Activated CD4-positive, alpha-beta T cell treated with anti-CD3 and anti-CD28 coated beads for 36 hours (primary cell): ENCODE data around the gene CLASP2. TPM values are rescaled to one million over a fixed set of nuclear protein-coding genes. Genes with fewer than 3 reads are reported as not detected.

Experiments used
- ATAC-seq: fragments of 200-7000 bp; cut with Tn5 transposase; one replicate; pipeline ENCODE4 v1.10.0; 2021; ENCODE audit warnings: mild to moderate bottlenecking, moderate library complexity
- CTCF ChIA-PET: fragments of 350-600 bp; sonication (Branson Sonifier 250); formaldehyde crosslinking; loops from one replicate; lab custom pipeline; 2021; ENCODE audit warnings: antibody characterized with exemption; lab: Charles Lee
- POLR2A ChIA-PET: fragments of 350-600 bp; sonication (Branson Sonifier 250); formaldehyde crosslinking; loops from one replicate; lab custom pipeline; 2021; ENCODE audit warnings: antibody characterized with exemption, inconsistent platforms; lab: Charles Lee
- DNase-seq: peaks from one replicate; pipeline ENCODE4 v3.0.0-alpha.2; 2020
- H3K27ac Mint-ChIP-seq: one replicate; pipeline ENCODE4 v1.8.0; 2021; ENCODE audit warnings: mixed read lengths
- H3K27me3 Mint-ChIP-seq: one replicate; pipeline ENCODE4 v1.8.0; 2021; ENCODE audit warnings: mixed read lengths
- H3K36me3 Mint-ChIP-seq: one replicate; pipeline ENCODE4 v1.8.0; 2021; ENCODE audit warnings: low read depth, mixed read lengths
- H3K4me1 Mint-ChIP-seq: one replicate; pipeline ENCODE4 v1.8.0; 2021; ENCODE audit warnings: mixed read lengths
- H3K4me3 Mint-ChIP-seq: one replicate; pipeline ENCODE4 v1.8.0; 2021; ENCODE audit warnings: mild to moderate bottlenecking, moderate library complexity, mixed read lengths
- H3K9me3 Mint-ChIP-seq: one replicate; pipeline ENCODE4 v1.8.0; 2021; ENCODE audit warnings: low read depth, mixed read lengths
- intact Hi-C, 2 experiments: fragments of 100-400 bp; cut with DNase I in 1 of 2; cut with micrococcal nuclease in 1 of 2; formaldehyde crosslinking; loops; one replicate each; pipeline versions ENCODE4 v1.14.2 to v1.15.1; 2022 to 2024; cut with DNase I, micrococcal nuclease
- total RNA-seq, 2 experiments: library from RNA; stranded (reverse); gene quantifications; one replicate each; pipeline ENCODE4 v1.2.3, GENCODE V29; 2021

The CLASP2 gene
- total RNA-seq, 2 experiments from 2014 or later, result 45.5 to 68.5 TPM

- ATAC-seq (no peak), DNase-seq (no peak)
- no peaks in the 10 kb centered on the region for H3K4me1 Mint-ChIP-seq
- no peak overlapping the region for H3K27ac Mint-ChIP-seq
- POLR2A ChIA-PET, result no interaction called here
- H3K36me3 Mint-ChIP-seq, result peaks cover 13% of the 10 kb centered on the region
- intact Hi-C loops, result no loop called here
- CTCF ChIA-PET, result no interaction called here
- no peaks in the 10 kb centered on the region for H3K27me3 Mint-ChIP-seq
- H3K4me3 Mint-ChIP-seq, result no peak overlapping the region
- no peaks in the 10 kb centered on the region for H3K9me3 Mint-ChIP-seq
Measured at GRCh38 chr3:33590541-33590940, 127.5 kb downstream of the CLASP2 start.

GRCh38 chr3:33586402-33586801 is 131.7 kb downstream of the CLASP2 start:
- DNase-seq (no peak), ATAC-seq (no peak)
- Mint-ChIP-seq H3K9me3 (no peaks in the 10 kb centered on the region), H3K4me1 (peaks cover 2% of the 10 kb centered on the region), H3K4me3 (no peak overlapping the region), H3K27me3 (no peaks in the 10 kb centered on the region), H3K36me3 (peaks cover 12% of the 10 kb centered on the region), H3K27ac (no peak overlapping the region)
- ChIA-PET POLR2A (no interaction called here), CTCF (no interaction called here)
- intact Hi-C loops, result no loop called here

- Mint-ChIP-seq H3K27me3 (no peaks in the 10 kb centered on the region), H3K27ac (no peak overlapping the region), H3K4me3 (no peak overlapping the region), H3K4me1 (peaks cover 2% of the 10 kb centered on the region), H3K36me3 (peaks cover 14% of the 10 kb centered on the region), H3K9me3 (no peaks in the 10 kb centered on the region)
- ChIA-PET CTCF (no interaction called here), POLR2A (no interaction called here)
- DNase-seq, result no peak
- intact Hi-C loops, result no loop called here
- no peak for ATAC-seq
Measured at GRCh38 chr3:33582234-33582633, 135.8 kb downstream of the CLASP2 start.

GRCh38 chr3:33581666-33582065 is 136.4 kb downstream of the CLASP2 start:
- ATAC-seq, result no peak
- H3K4me3 Mint-ChIP-seq, result no peak overlapping the region
- POLR2A ChIA-PET, result no interaction called here
- no peak for DNase-seq
- no peaks in the 10 kb centered on the region for H3K27me3 Mint-ChIP-seq
- peaks cover 2% of the 10 kb centered on the region for H3K4me1 Mint-ChIP-seq
- no peaks in the 10 kb centered on the region for H3K9me3 Mint-ChIP-seq
- no peak overlapping the region for H3K27ac Mint-ChIP-seq
- CTCF ChIA-PET, result no interaction called here
- peaks cover 11% of the 10 kb centered on the region for H3K36me3 Mint-ChIP-seq
- intact Hi-C loops, result no loop called here

GRCh38 chr3:33579840-33580239 is 138.2 kb downstream of the CLASP2 start:
- Mint-ChIP-seq H3K27me3 (no peaks in the 10 kb centered on the region), H3K4me1 (peaks cover 2% of the 10 kb centered on the region), H3K9me3 (no peaks in the 10 kb centered on the region), H3K4me3 (no peak overlapping the region), H3K27ac (no peak overlapping the region), H3K36me3 (peaks cover 11% of the 10 kb centered on the region)
- no peak for DNase-seq
- ATAC-seq, result no peak
- POLR2A ChIA-PET, result no interaction called here
- CTCF ChIA-PET, result no interaction called here
- intact Hi-C loops, result no loop called here

GRCh38 chr3:33579178-33579510 is 138.9 kb downstream of the CLASP2 start:
- H3K4me1 Mint-ChIP-seq, result peaks cover 2% of the 10 kb centered on the region
- H3K27me3 Mint-ChIP-seq, result no peaks in the 10 kb centered on the region
- ChIA-PET POLR2A (no interaction called here), CTCF (interaction anchor here (0.7 kb wide), 1 partner anchor 89 kb away, joined by 3 read pairs; no protein-coding TSS in a partner anchor)
- H3K27ac Mint-ChIP-seq, result no peak overlapping the region
- H3K4me3 Mint-ChIP-seq, result no peak overlapping the region
- no peaks in the 10 kb centered on the region for H3K9me3 Mint-ChIP-seq
- DNase-seq, result no peak
- no peak for ATAC-seq
- H3K36me3 Mint-ChIP-seq, result peaks cover 15% of the 10 kb centered on the region
- intact Hi-C loops, result no loop called here

GRCh38 chr3:33578325-33579177 is 139.5 kb downstream of the CLASP2 start:
- Mint-ChIP-seq H3K4me1 (peaks cover 2% of the 10 kb centered on the region), H3K4me3 (no peak overlapping the region), H3K27me3 (no peaks in the 10 kb centered on the region), H3K36me3 (peaks cover 14% of the 10 kb centered on the region), H3K9me3 (no peaks in the 10 kb centered on the region), H3K27ac (no peak overlapping the region)
- intact Hi-C loops, result no loop called here
- ChIA-PET CTCF (interaction anchor here (0.7 kb wide), 1 partner anchor 88 kb away, joined by 3 read pairs; no protein-coding TSS in a partner anchor), POLR2A (no interaction called here)
- DNase-seq (no peak), ATAC-seq (no peak)

GRCh38 chr3:33577588-33577987 is 140.5 kb downstream of the CLASP2 start:
- intact Hi-C loops, result no loop called here
- peaks cover 17% of the 10 kb centered on the region for H3K36me3 Mint-ChIP-seq

GRCh38 chr3:33577173-33577572 is 140.9 kb downstream of the CLASP2 start:
- H3K4me1 Mint-ChIP-seq, result peaks cover 2% of the 10 kb centered on the region

More at GRCh38 chr3:33577588-33577987, 140.5 kb downstream of the CLASP2 start:
- Mint-ChIP-seq H3K27ac (no peak overlapping the region), H3K4me1 (peaks cover 2% of the 10 kb centered on the region), H3K4me3 (no peak overlapping the region), H3K27me3 (no peaks in the 10 kb centered on the region), H3K9me3 (no peaks in the 10 kb centered on the region)
- DNase-seq (no peak), ATAC-seq (no peak)
- ChIA-PET POLR2A (no interaction called here), CTCF (no interaction called here)

GRCh38 chr3:33575311-33575710 is 142.7 kb downstream of the CLASP2 start:
- H3K36me3 Mint-ChIP-seq, result peaks cover 24% of the 10 kb centered on the region
- intact Hi-C loops, result no loop called here
- H3K9me3 Mint-ChIP-seq, result no peaks in the 10 kb centered on the region
- DNase-seq (no peak), ATAC-seq (no peak)
- no peaks in the 10 kb centered on the region for H3K4me1 Mint-ChIP-seq
- POLR2A ChIA-PET, result no interaction called here
- CTCF ChIA-PET, result no interaction called here
- no peak overlapping the region for H3K4me3 Mint-ChIP-seq
- H3K27ac Mint-ChIP-seq, result no peak overlapping the region
- H3K27me3 Mint-ChIP-seq, result no peaks in the 10 kb centered on the region

More at GRCh38 chr3:33577173-33577572, 140.9 kb downstream of the CLASP2 start:
- ChIA-PET CTCF (no interaction called here), POLR2A (no interaction called here)
- H3K36me3 Mint-ChIP-seq, result peaks cover 18% of the 10 kb centered on the region
- no peak for DNase-seq
- ATAC-seq, result no peak
- intact Hi-C loops, result no loop called here
- H3K27me3 Mint-ChIP-seq, result no peaks in the 10 kb centered on the region
- no peak overlapping the region for H3K4me3 Mint-ChIP-seq
- no peaks in the 10 kb centered on the region for H3K9me3 Mint-ChIP-seq
- H3K27ac Mint-ChIP-seq, result no peak overlapping the region

- Mint-ChIP-seq H3K36me3 (peaks cover 11% of the 10 kb centered on the region), H3K4me1 (no peaks in the 10 kb centered on the region), H3K9me3 (no peaks in the 10 kb centered on the region), H3K27ac (no peak overlapping the region), H3K27me3 (no peaks in the 10 kb centered on the region), H3K4me3 (no peak overlapping the region)
- DNase-seq (no peak), ATAC-seq (no peak)
- intact Hi-C loops, result no loop called here
- ChIA-PET CTCF (interaction anchor here (1.1 to 1.2 kb wide), 2 partner anchors 9 to 15 kb away, joined by 3 to 4 read pairs; no protein-coding TSS in a partner anchor), POLR2A (no interaction called here)
Measured at GRCh38 chr3:33557829-33558228, 160.2 kb downstream of the CLASP2 start.

- intact Hi-C loops, result no loop called here
- ChIA-PET CTCF (interaction anchor here (1.0 to 1.2 kb wide), 3 partner anchors 8 to 56 kb away, joined by 3 to 4 read pairs (median 3); no protein-coding TSS in a partner anchor), POLR2A (no interaction called here)
- Mint-ChIP-seq H3K4me3 (no peak overlapping the region), H3K36me3 (peaks cover 15% of the 10 kb centered on the region), H3K27me3 (no peaks in the 10 kb centered on the region), H3K27ac (no peak overlapping the region), H3K9me3 (no peaks in the 10 kb centered on the region), H3K4me1 (no peaks in the 10 kb centered on the region)
- DNase-seq (no peak), ATAC-seq (no peak)
Measured at GRCh38 chr3:33557279-33557678, 160.8 kb downstream of the CLASP2 start.
